NCI-H748 treated with DMSO at 0.1 percent for 48 hours (cell line): ENCODE measurements around the gene FOXJ1.

Source experiments
- DNase-seq: peaks from one replicate; lab custom pipeline; 2025; lab: John Stamatoyannopoulos, UW

The FOXJ1 gene

DNA sequence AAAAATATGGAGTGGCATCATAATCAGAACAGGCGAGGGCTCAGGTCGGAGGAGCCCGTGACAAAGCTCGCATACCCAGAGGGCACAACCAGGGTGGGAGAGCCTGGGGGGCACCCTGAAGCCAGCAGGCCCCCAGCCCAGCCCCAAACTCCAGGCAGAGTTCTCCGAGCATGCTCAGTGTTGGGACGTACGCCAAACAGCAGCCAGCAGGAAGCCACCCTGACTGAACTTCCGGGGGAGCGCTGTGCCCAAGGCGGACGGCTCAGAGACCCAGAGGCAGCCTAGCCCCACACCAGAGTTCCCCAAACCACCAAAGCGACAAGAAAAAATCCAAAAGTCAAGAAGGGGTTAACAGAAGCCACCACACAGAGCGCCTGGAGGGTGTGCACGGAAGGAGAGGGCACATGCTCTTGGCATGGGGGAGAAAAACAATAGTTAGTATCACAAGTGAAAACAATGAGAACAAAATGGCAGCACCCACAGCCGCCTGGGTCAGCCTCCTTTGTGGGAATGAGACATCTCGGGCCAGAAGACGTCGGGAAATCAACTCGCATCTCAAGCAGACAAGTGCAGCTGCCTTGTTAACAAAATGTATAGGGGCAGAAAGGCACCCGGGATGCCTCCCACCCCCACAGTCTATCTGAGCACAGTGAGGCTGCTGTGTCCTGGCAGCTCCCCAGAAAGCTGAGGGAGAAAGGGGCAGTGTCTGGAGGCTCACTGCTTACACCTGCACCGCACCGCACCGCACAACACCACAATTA is 49.3 kb downstream of the FOXJ1 start:
- DNase-seq = no peak

GRCh38 chr17:76090517-76091129 is 50.4 kb downstream of the FOXJ1 start:
- no peak for DNase-seq

DNA sequence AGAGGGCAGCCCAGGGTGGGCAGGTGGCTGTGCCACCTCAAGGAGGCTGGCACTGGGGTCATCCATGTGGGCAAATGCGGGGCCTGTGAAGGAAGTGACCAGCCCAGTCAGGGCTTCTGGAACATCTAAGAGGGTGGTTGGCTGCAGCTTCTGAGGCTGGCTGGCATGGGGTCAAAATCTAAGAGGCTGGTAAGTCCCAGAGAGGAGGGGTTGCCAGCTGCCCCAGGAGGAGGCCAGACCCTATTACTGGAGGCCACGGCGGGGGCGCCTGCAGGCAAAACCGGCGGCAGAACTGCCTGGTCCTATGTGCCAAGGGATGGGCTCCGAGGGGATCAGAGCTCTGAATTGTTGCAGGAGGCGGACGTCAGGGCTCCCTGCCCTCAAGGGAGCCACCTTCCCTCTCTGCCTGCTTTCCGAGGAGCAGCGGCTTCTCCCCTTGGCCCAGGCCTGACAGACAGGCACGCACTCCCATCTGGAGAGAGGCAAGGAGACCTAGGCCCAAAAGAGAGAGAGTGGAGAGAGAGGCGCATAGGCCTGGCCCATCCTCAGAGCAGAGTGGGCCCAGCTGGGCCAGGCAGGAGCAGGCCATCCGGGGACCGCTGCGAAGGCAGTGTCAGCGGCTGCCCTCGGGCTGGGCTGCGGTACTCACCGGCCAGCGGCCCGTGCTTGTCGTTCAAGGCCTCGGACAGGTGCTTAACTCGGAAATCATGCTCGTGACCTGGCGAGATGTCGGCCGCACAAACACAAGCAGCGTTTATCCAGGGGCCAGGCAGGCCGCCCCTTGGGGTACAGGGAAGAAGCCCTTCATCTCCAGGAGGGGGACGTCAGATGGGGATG is 51.1 kb downstream of the FOXJ1 start:
- DNase-seq = no peak

DNA sequence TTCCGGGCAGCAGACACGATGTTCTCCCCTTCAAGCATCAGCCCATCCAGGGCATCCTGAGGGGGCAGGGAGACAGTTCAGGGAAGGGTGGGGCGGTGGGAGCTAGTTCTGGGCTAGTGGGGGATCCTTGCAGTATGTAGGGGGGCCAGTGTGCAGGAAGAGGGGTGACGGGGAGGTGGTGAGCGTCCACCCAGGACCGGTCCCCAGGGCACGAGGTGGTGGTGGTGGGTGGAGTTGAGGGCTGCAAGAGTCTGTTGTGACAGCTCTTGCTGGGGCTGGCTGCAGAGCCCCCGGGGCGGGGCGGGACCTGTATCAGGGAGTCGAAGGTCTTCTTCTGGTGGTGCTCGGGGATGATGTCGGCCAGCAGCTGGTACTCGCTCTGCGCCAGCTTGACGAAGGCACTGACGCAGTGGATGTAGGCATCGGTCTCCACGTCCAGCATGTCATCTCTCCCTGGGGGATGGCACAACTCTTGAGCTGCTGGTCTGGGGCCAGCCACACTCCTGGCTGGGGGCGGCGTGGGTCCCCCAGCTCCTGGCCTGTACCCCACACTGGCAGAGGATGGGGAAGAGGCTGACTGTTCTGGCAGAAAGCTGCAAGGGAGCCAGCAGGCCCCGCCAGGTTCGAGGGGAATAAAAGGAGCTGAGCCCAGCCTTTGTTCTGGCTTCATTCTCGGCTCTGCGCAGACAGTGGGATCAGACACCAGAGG is 52.0 kb downstream of the FOXJ1 start:
- no peak for DNase-seq

- no peak for DNase-seq
These were observed 52.8 kb downstream of the FOXJ1 start for GRCh38 chr17:76088041-76088867.

DNA sequence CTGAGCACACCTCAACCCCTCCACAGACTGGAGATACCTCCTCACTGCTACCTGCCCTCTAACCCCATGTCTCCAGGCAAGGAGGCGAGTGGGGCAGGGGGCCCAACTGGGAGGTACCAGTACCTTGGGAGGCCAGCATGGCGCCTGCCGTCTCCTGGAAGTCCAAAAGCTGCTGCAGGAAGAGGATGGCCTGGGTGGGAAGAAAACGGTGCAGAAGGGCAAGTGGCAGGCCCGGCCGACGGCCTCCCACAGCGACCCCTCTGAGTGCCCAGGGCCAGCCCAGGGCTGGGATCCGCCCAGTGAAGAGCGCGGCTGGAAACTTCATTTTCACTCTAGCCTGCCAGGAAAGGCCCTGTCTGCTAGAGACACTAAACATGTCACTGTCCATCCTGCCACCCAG is 53.5 kb downstream of the FOXJ1 start:
- DNase-seq = no peak

DNA sequence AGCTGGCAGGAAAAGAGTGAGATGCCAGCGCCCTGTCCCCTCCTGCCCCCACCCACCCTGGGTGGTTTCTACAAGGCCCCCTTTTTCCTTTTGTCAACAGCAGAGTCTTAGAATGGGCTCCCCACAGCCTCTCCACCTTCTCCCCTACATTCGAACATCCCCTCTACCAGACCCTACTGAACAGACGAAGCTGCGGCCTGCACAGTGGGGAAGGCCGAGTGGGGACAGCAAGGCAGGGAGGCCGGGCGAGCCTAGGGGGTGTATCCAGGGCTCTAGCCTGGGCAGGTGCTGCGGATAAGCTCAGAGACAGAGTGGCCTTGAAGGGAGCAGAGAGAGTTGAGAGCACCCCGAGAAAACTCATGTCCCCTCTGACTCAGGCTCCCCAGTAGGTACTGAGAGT is 54.7 kb downstream of the FOXJ1 start:
- no peak for DNase-seq
